Left colon (tissue), 2 donors: ENCODE results near the gene TMCC2. TPM values are rescaled to one million over a fixed set of nuclear protein-coding genes. Genes with fewer than 3 reads are reported as not detected.
A peak's percentile ranks its signal among the peaks of the same experiment; 100 is the strongest.
"Not testable (repeated sequence)": the region's sequence is repeated elsewhere in the genome, so short reads cannot be mapped to it uniquely, and the experiment has no call there.

Source experiments
- ATAC-seq: fragments of 200-7000 bp; cut with Tn5 transposase; one replicate; pipeline ENCODE4 v1.9.1; 2020; ENCODE audit warnings: mild to moderate bottlenecking, moderate library complexity
- DNase-seq, 2 donors: peaks; one replicate each; pipeline ENCODE4 v3.0.0-alpha.2; 2020
- intact Hi-C, 2 donors: fragments of 100-400 bp; cut with DNase I in 1 of 2; cut with micrococcal nuclease in 1 of 2; formaldehyde crosslinking; loops; one replicate each; pipeline versions ENCODE4 v1.11.2 to v1.14.0; 2022; cut with DNase I, micrococcal nuclease
- long read RNA-seq: library from polyadenylated mRNA; unstranded; transcript quantifications from one replicate; pipeline ENCODE4 v2.0.0, GENCODE V29; 2021
- total RNA-seq, 2 donors: library from RNA; stranded (reverse); fragmentation: NEBNext Ultra II Directional; extraction: Animal tissue kit (Norgen Biotek cat#: 25700); gene quantifications; one replicate each; pipeline ENCODE4 v1.2.1, GENCODE V29; 2021
- donor health status: DM: no; HTN: no; CAD: no.
- donor health status: DM: yes; HTN: yes; CAD: no.

Gene TMCC2, protein sequence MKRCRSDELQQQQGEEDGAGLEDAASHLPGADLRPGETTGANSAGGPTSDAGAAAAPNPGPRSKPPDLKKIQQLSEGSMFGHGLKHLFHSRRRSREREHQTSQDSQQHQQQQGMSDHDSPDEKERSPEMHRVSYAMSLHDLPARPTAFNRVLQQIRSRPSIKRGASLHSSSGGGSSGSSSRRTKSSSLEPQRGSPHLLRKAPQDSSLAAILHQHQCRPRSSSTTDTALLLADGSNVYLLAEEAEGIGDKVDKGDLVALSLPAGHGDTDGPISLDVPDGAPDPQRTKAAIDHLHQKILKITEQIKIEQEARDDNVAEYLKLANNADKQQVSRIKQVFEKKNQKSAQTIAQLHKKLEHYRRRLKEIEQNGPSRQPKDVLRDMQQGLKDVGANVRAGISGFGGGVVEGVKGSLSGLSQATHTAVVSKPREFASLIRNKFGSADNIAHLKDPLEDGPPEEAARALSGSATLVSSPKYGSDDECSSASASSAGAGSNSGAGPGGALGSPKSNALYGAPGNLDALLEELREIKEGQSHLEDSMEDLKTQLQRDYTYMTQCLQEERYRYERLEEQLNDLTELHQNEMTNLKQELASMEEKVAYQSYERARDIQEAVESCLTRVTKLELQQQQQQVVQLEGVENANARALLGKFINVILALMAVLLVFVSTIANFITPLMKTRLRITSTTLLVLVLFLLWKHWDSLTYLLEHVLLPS
- 1 to 10 TPM in 1 of 2 donors, under 1 TPM in 1; 0.27 to 1.2 TPM for total RNA-seq
- long read RNA-seq = 0 reads

DNA sequence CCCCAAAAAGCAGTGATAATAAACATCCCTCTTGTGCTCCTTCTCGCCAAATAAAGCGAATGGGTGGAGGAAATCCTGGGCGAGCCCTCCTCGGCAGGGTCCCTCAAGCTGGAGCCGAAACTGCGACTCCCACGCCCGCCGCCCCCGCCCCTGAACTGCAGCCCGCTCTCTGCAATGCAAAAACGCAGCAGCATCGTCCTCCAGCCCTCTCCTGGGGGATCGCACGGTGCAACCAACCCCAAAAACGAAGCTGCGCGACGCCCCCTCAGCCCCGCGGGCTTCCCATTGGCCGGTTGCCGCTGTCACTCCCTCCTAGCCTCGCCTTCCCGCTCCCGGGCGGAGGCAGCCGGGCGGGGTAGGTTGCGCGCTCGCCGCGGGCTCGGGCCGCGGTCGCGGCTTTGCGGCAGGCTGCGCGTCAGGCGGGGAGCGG, at the start of gene TMCC2:
TSS of gene TMCC2 (plus strand) at position 363 of the 430 bp plus-strand sequence. CDS start 619 bp downstream, outside the sequence.
- ATAC-seq (peak; percentile 92), DNase-seq (peak; percentile 82 to 84)
- intact Hi-C loops = no loop called here

DNA sequence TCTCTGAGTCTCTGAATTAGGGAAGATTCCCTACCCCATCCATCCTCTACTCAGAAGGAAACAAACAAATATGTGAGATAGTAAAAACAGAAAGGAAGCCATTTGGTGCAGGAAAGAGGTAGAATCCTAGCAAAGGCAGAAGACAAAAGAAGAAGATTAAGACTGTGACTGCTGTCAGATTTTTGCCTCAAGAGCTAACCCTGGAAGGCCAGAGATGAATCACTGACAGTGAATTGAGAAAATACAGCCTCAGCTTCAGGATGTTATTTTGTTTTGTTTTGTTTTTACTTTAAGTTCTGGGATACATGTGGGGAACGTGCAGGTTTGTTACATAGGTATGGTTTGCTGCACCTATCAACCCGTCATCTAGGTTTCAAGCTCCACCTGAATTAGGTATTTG, 47.9 kb upstream of the TMCC2 start:
- DNase-seq = no peak
- intact Hi-C loops = no loop called here
- ATAC-seq = no peak

DNA sequence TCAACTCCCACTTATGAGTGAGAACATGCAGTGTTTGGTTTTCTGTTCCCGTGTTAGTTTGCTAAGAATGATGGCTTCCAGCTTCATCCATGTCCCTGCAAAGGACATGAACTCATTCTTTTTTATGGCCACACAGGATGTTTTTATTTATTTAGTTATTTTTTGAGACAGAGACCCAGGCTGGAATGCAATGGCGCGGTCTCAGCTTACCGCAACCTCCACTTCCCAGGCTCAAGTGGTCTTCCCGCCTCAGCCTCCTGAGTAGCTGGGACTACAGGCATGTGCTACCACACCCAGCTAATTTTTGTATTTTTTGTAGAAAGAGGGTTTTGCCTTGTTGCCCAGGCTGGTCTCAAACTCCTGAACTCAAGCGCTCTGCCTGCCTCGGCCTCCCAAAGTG, 47.4 kb upstream of the TMCC2 start:
- ATAC-seq, DNase-seq, intact Hi-C loops: not testable (repeated sequence)

DNA sequence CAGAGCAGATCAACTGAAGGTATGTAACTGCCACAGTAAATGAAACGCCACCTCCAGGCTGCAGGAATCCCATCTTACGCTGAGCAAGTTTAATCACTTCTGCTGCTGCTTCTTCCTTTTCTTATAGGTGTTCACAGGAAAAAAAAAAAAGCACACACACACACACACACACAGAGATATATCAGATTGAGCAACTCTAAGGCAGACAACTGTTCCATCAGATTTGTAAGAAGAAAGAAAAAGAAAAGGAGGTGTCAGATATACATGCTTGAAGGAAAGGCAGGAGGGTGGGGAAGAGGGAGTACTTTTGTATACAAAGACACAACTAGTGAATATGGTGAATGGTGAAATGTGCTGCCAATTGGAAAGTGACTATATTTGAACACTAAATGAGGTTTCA, 44.8 kb upstream of the TMCC2 start:
- ATAC-seq = no peak
- intact Hi-C loops = no loop called here
- no peak for DNase-seq

DNA sequence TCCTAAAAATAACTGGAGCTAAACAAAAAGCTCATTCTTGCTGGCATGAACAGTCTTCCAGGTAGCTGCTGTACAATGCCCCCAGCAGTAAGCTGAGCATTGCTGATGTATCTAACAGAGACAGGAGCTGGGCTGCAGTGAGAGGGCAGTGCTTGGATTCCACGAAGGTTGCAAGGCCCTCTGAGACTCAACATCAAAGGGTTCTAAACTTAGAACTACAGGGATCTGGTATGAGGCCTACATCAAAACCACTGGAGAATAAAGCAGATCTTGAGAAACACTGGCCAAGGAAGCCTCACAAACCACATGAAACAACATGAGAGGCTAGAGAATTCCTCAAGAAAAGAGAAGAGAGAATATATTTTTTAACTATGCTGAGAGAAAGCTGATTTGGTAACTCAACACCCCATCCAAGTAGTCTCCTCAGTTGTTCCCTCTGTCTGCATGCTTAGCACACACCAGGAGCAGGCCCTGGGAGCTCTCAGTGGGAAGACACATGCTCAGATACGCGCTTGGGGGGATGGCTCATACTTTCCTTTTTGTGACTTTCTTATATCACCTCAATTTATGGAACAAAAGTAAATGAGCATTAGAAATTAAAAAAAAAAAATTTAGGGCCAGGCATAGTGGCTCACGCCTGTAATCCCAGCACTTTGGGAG, 43.9 kb upstream of the TMCC2 start:
- no peak for DNase-seq
- intact Hi-C loops = no loop called here
- no peak for ATAC-seq

DNA sequence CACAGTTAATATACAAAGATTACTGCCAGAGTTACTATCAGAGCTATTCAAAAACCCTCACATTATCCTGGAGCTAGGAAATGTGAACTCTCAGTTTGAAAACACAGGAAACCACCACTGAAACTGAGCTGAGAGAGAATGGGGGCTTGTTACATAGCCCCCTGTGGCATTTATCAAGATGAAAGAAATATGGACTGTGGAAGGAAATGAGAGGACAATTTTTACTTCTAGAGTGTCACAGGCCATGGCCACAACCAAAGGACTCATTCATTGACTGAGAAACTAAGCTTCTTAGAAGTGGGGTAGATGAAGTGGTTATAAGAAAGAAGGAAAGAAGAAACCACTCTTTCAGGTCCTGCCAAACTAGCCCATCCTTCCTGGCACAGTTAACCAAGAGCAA, 41.6 kb upstream of the TMCC2 start:
- DNase-seq = no peak
- no peak for ATAC-seq
- intact Hi-C loops = no loop called here

DNA sequence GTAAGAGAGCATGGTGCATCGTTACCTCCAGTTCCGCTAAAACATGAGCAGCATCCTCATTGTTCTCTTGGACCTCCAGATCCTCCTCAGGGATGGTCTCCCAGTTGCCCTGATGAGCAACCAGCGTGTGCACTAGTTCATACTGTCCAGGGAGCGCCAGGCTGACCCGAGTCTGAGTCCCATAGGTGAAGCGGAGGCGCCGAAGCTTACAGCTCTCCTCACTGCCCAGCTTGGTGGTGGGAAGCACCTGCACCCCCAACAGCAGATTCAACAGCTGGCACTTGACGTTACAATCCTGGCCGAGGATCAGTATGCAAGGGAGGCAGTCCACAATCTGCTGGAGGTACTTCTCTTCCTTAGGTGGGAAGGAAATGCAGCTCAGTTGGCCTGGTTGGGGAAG, 40.3 kb upstream of the TMCC2 start:
- intact Hi-C loops = no loop called here

DNA sequence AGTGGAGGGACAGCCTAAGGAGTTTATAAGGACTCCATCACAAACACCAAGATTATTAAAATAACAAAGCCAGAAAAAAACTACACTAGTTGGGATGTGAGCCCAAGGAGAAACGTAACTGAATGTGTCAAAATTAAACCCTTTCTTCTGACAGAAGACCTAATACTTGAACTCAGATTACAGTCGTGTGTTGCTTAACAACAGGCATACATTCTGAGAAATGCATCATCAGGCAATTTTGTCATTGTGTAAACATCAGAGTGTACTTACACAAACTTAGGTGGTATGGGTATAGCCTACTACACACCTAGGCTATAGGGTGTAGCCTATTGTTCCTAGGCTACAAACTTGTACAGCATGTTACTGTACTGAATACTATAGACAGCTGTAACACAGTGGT, 39.6 kb upstream of the TMCC2 start:
- intact Hi-C loops = no loop called here
- ATAC-seq (peak; percentile 36), DNase-seq (no peak)

More for the DNA sequence above, 40.3 kb upstream of the TMCC2 start:
- DNase-seq = no peak
- ATAC-seq = no peak

DNA sequence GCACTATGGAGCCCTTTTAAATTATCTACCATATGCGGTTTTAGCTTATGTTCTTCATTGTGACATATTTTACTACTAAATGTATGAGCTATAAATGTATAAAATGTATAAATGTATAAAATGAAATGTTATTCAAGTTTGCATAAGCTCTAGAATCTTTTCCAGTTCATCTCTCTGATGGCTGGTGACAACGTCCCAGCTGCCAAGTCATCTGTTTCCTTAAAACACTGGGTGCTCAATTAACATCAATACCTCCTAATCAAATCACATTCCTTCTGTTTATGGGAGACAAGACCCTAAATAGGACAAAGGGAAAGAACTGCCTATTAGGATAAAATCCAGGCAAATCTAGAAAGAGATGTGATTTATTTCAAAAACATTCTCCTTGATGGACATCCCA, 39.1 kb upstream of the TMCC2 start:
- ATAC-seq = no peak

DNA sequence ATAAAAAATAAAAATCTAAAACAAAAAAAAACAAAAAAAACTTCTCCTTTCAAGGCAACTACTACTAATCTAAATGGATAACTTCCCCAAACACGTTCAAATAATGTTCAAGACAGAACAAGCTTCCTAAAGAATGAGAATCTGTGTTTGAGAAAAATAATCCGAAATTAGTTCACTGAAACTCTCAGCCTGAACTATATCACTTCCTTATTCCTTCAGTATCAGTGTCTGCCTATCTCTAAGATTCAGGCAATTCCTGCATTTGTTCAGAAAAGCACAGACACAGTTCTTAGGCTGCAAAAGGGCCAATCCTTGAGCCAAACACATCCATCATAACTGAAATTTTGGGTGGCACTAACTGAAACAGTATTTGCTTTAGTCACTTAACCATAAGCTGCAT, 38.6 kb upstream of the TMCC2 start:
- DNase-seq (no peak), ATAC-seq (no peak)
- intact Hi-C loops = no loop called here

More for the DNA sequence above, 39.1 kb upstream of the TMCC2 start:
- intact Hi-C loops = no loop called here
- no peak for DNase-seq

DNA sequence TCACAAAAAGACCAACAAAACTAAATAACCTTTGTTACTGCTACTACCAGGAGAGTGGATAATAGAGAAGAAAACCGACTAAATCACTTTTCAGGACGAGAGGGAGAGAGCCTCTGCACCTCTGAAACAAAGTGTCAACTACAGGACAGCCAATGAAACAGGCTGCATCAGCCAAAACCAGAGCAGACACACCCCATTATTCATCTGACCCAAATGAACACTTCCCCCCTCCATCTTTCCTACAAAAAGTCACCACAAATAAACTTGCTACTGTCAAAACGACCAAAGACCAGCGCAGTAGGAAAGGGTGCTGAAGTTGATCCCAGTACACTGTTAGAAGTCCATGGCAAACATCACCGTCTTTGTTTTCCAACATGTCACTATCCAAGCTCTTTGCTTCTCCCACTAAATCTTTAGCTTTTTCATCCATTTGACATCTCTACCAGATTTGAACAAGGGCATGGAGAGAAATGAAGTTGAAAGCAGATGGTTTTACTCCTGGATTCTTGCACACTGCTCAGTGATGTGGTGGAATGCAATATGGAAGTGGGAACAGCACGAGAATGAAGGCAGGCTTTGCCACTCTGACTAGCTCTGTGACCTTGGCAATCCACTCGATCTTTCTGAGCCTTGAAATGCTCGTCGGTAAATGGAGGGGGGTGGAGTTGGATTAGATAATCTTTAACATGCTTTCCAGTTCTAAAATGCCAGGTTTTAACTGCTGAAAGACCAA, 36.7 kb upstream of the TMCC2 start:
- intact Hi-C loops = no loop called here
- no peak for DNase-seq
- peak; percentile 69 for ATAC-seq

DNA sequence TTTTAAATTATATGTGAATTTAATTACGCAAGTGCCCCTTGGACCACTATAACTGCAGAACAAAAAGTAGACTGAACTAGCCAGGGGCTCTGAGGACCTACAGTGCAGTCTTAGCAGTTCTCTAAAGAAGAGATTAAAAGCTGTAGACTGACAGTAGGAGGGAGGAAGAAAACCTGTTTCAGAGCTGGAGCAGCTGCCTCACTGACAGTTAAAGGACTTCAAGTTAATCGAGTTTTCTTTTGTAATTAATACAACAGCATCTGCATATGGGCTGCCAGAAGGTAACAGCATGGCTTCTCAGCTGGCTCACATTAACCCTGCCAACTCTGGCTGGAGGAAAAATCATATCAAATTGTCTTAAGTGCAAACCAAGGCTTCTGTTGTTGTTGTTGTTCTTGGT, 36.1 kb upstream of the TMCC2 start:
- intact Hi-C loops = no loop called here
- ATAC-seq (peak; percentile 34), DNase-seq (no peak)

DNA sequence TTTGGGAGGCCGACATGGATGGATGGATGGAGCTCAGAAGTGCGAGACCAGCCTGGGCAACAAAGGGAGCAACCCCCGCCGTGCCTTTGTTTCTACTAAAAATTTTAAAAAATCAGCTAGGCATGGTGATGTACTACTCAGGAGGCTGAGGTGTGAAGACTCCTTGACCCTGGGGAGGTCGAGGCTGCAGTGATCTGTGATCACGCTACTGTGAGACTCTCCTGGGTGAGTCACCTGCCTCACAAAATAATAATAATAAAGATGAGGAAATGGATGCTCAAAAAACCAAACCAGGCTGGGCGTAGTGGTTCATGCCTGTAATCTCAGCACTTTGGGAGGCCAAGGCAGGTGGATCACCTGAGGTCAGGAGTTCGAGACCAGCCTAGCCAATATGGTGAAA, 35.5 kb upstream of the TMCC2 start:
- DNase-seq = no peak
- intact Hi-C loops = no loop called here
- ATAC-seq = no peak

DNA sequence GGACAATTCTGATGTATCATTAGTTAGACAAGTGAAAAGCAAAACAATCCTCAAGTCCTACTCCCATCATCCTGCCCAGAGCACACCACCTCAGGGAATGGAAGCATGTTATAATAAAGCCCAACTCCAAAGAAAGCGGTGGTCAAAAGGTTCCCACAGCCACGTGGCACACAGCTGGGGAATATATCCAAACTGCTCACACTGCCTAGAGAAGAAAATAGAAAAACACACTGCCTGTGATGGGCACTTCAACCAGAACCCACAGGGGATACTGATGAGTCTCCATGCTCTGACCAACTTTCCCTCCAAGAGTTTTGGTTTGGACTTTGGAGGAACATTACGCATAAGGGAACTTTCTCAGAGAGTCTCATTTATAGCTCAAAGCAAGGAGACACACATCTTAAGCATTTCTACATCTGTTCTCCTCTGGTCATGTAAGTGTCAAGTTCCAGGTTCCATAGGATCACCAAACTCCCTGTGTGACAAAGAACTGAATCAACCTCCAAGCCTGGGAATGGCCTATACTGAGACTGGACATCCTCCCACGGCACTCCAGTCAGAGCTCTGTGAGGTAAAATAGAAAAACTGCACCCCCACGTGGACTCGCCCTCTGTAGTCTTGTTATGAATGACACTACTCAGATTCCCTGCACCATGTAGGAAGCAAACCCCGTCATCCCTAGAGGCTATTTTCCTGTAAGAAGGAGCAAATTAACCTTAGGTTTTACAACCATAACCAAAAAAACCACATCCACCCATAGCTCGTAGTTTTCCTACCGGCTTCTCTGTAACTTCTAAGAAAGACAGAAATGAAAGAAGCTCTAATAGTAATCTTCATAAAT, 28.4 kb upstream of the TMCC2 start:
- intact Hi-C loops = no loop called here
- ATAC-seq = no peak

DNA sequence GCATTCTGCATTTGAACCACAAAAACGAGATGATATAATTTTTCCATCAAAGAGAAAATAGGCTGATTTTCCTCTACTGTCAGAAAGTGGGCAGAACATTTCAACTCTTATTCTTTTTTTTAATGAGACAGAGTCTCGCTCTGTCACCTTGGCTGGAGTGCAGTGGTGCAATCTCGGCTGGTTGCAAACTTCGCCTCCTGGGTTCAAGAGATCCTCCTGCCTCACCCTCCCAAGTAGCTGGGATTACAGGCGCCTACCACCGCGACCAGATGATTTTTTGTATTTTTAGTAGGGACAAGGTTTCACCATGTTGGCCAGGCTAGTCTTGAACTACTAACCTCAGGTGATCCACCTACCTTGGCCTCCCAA, 27.8 kb upstream of the TMCC2 start:
- no peak for ATAC-seq
- DNase-seq = no peak
- intact Hi-C loops = no loop called here

More for the DNA sequence above, 28.4 kb upstream of the TMCC2 start:
- DNase-seq = no peak

DNA sequence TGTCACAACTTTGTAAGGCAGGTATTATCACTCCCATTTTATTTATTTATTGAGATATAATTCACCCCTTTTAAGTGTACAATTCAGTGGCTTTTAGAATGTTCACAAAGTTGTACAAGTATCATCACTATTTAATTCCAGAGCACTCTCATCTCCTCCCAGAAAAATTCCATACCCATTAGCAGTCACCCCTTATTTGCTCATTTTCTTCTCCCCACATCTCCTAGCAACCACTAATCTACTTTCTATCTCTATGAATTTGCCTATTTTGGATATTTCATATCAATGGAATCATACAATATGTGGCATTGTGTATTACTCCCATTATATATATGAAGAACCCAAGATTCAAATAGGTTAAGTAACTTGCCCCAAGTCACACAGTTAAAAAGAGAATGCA, 23.2 kb upstream of the TMCC2 start:
- ATAC-seq = no peak

DNA sequence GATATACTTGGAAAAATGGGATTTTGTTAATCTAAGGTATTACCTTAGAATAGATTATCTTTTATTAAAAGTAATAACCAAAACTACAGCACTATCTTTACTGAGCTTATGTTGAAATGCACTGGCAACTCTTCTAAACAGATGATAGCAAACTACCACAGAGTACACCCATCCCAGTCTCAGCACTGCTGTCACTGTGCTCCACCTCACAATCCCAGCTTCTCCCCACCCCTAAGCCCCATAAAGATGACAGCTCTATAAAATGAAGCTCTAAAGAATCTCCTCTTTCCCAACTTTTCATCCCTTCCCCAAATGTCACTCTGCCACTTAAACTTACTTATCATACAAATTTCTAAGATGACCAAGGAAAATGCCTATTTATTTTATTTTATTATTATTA, 22.7 kb upstream of the TMCC2 start:
- intact Hi-C loops = no loop called here
- ATAC-seq = no peak

More for the DNA sequence above, 23.2 kb upstream of the TMCC2 start:
- DNase-seq = no peak
- intact Hi-C loops = no loop called here

DNA sequence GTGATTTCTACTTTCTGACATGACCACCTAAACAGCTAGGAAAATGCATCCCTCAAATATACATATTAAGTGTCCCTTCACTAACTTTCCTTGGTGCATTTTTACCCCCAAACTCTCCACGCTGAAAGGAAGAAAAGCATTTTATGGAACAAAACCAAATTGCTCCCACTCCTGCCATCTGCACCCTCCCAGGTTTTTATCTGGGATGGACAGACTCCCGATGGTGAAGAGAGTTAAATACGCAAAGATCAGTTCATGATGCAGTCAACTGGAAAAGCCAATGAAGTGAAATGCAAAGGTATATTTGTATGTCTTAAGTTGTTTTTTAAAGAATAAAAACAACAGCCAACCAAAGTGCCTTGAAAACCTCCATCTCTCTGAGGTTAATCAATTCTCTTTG, 18.9 kb upstream of the TMCC2 start:
- intact Hi-C loops = no loop called here
- DNase-seq (no peak), ATAC-seq (no peak)

More for the DNA sequence above, 22.7 kb upstream of the TMCC2 start:
- DNase-seq = no peak
